KMS-11 (cell line): Measurements from ENCODE around the gene TFCP2L1.

Experiments
- H2AFZ ChIP-seq: fragments of 200-600 bp; sonication (generic); 2 replicates; pipeline ENCODE4 v1.6.1; 2016; ENCODE audit warnings: antibody characterized with exemption, mixed run types, low read depth
- H3K27ac ChIP-seq: fragments of 200-600 bp; sonication (generic); 2 replicates; pipeline ENCODE4 v1.6.1; 2016; ENCODE audit warnings: mild to moderate bottlenecking, mixed run types
- H3K27me3 ChIP-seq: fragments of 200-600 bp; sonication (generic); 2 replicates; pipeline ENCODE4 v1.6.1; 2017; ENCODE audit warnings: mild to moderate bottlenecking, low read depth, mixed run types, moderate library complexity; ENCODE audit not compliant: insufficient read depth
- H3K36me3 ChIP-seq: fragments of 200-600 bp; sonication (generic); 2 replicates; pipeline ENCODE4 v1.6.1; 2017; ENCODE audit warnings: mild to moderate bottlenecking, mixed run types; ENCODE audit not compliant: insufficient read depth
- H3K4me1 ChIP-seq: fragments of 200-600 bp; sonication (generic); 2 replicates; pipeline ENCODE4 v1.6.1; 2016; ENCODE audit warnings: mild to moderate bottlenecking, low read depth, mixed run types; ENCODE audit not compliant: poor library complexity, severe bottlenecking
- H3K4me2 ChIP-seq: fragments of 200-600 bp; sonication (generic); 2 replicates; pipeline ENCODE4 v1.7.0; 2016; ENCODE audit warnings: mild to moderate bottlenecking, mixed run types
- H3K4me3 ChIP-seq: fragments of 200-600 bp; sonication (generic); IDR thresholded peaks from 2 replicates; pipeline ENCODE4 v1.6.1; 2017; ENCODE audit warnings: low read depth, low read length, mixed read lengths; ENCODE audit not compliant: insufficient read depth
- H3K79me2 ChIP-seq: fragments of 200-600 bp; sonication (generic); 2 replicates; pipeline ENCODE4 v1.6.1; 2016; ENCODE audit warnings: low read depth, mixed run types; ENCODE audit not compliant: insufficient read depth
- H3K9ac ChIP-seq: fragments of 200-600 bp; sonication (generic); 2 replicates; pipeline ENCODE4 v1.6.1; 2016; ENCODE audit warnings: mild to moderate bottlenecking, mixed run types
- H4K20me1 ChIP-seq: fragments of 200-600 bp; sonication (generic); 2 replicates; pipeline ENCODE4 v1.6.1; 2016; ENCODE audit warnings: mild to moderate bottlenecking, mixed run types; ENCODE audit not compliant: insufficient read depth
- TF ChIP-seq, protein P1 (sequence below): fragments of 200-600 bp; sonication (generic); conservative IDR thresholded peaks from 2 replicates; pipeline ENCODE4 v1.6.1; 2017; ENCODE audit warnings: low read depth, mild to moderate bottlenecking, antibody characterized with exemption, low read length, moderate library complexity, mixed read lengths

Gene TFCP2L1

DNA sequence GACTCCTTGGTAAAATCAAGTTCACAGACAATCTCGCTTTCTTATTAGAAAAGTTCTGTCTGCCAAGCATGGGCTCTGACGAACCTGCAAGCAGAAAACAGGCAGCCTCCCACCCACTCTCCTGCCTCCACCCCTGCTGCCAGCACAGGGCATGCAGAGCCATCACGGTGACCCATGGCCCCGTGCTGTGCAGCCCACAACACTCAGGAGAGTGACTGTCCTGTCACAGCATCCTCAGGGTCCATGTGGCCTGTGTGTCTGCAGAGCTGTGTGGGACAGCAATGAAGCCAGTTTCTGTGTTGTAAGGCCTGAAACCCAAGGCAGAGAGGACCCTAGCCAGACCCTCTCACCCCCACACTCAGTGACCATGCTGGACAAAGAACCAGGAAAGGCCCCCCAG lies 46.2 kb downstream of the TFCP2L1 start:
- Histone ChIP-seq H3K27me3 (no peaks in the 10 kb centered on the region), H4K20me1 (no peaks in the 10 kb centered on the region)

DNA sequence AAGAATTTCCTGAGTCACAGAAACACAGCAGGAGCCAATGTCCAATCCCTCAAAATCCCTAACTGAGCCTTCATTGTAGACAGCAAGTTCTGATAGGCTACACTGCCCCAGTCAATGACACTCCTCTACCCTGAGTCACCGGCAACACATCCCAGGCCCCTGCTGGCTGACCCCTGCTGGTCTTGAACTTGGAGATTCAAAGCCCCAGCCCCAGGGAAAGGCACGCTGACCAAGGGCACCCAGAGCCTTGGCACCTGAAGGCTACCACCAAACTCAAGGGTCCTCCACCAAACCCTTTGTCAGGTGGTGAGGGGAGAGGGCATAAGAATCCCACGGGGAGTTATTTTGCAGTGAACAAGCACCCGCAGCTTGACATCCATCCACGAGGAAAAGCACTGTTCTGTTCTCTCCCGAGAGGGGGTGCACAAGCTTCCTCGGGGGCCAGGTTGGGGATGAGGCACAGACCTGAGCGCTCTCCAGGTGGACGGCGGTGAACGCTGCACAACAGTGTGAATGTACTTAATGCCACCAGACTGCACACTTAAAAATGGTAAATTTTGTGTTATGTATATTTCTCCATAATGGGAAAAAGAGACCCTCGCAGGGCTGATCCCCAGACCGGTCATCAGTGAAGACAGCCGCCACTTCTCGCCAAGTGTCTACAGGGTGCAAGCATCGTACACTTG lies 46.9 kb downstream of the TFCP2L1 start:
- H3K79me2 ChIP-seq: no peaks in the 10 kb centered on the region
- H4K20me1 ChIP-seq: no peaks in the 10 kb centered on the region
- no peak overlapping the region for H3K27ac ChIP-seq
- H2AFZ ChIP-seq: no peak overlapping the region
- no peak overlapping the region for H3K9ac ChIP-seq
- H3K4me1 ChIP-seq: no peaks in the 10 kb centered on the region
- H3K36me3 ChIP-seq: no peaks in the 10 kb centered on the region
- H3K4me3 ChIP-seq: no peak overlapping the region
- H3K27me3 ChIP-seq: no peaks in the 10 kb centered on the region
- TF ChIP-seq, protein P1, sequence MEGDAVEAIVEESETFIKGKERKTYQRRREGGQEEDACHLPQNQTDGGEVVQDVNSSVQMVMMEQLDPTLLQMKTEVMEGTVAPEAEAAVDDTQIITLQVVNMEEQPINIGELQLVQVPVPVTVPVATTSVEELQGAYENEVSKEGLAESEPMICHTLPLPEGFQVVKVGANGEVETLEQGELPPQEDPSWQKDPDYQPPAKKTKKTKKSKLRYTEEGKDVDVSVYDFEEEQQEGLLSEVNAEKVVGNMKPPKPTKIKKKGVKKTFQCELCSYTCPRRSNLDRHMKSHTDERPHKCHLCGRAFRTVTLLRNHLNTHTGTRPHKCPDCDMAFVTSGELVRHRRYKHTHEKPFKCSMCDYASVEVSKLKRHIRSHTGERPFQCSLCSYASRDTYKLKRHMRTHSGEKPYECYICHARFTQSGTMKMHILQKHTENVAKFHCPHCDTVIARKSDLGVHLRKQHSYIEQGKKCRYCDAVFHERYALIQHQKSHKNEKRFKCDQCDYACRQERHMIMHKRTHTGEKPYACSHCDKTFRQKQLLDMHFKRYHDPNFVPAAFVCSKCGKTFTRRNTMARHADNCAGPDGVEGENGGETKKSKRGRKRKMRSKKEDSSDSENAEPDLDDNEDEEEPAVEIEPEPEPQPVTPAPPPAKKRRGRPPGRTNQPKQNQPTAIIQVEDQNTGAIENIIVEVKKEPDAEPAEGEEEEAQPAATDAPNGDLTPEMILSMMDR: no peak
- H3K4me2 ChIP-seq: no peak overlapping the region

More for the DNA sequence above, 46.2 kb downstream of the TFCP2L1 start:
- H3K4me1 ChIP-seq: no peaks in the 10 kb centered on the region
- no peak overlapping the region for H3K4me2 ChIP-seq
- no peaks in the 10 kb centered on the region for H3K79me2 ChIP-seq
- no peak overlapping the region for H2AFZ ChIP-seq
- H3K36me3 ChIP-seq: no peaks in the 10 kb centered on the region
- TF ChIP-seq, protein P1: no peak
- no peak overlapping the region for H3K9ac ChIP-seq
- H3K4me3 ChIP-seq: no peak overlapping the region
- no peak overlapping the region for H3K27ac ChIP-seq

DNA sequence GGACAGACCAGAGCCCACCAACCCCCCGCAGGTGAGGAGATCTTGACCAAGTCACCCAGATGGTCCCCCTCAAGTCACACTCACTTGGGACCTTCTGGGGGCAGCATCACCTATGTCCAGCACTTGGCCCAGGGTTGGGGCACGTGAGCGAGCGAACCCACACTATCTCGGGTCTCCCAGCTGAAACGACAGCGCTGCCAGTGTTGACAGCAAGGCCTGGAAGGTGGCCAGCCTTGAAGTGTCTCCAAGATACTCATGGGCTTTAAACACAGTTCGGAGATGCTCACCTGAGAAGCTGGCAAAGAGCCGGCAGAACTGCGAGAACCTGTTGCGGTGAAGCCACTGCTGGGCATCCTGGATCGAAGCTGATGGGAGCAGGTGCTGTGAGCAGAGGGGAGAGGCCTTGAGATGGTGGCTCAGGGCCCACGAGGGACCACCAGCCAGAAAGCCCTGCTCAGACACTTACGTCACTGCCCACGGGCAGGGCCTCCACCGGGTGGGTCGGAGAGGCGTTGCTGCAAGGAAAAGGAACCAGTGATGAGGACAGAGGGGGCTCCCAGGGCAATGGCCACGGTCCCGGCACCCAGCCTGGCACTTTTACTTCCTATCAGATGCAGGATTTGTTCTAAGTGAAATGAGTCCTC lies 47.5 kb downstream of the TFCP2L1 start:
- Histone ChIP-seq H3K4me1 (no peaks in the 10 kb centered on the region), H3K9ac (no peak overlapping the region), H4K20me1 (no peaks in the 10 kb centered on the region), H2AFZ (no peak overlapping the region), H3K4me3 (no peak overlapping the region), H3K36me3 (no peaks in the 10 kb centered on the region), H3K4me2 (no peak overlapping the region), H3K27ac (no peak overlapping the region), H3K79me2 (no peaks in the 10 kb centered on the region), H3K27me3 (no peaks in the 10 kb centered on the region)
- TF ChIP-seq, protein P1: no peak

DNA sequence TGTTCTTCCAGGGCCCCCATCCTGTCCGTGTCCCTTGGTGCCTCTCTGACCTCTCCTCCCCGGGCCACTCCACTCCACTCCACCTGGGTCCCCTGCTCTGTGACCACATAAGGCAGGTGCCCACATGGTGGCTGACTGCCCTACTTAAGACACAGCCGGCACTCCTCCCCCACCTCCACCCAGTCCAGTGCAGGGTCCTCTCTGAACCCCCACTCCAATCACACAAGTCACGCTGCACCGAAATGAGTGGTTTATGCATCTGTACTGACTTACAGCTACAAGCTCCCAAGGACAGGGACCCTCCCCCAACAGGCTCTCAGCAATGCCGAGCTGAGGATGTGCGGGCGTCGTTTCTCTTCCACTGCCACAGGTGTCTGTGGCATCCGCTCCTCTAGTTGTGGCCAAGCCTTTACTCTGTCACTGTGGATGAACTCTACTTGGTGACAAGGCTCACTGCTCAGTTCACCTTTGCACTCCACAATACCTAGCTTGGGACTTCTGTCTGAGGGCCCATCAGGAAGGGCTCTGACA lies 48.3 kb downstream of the TFCP2L1 start:
- TF ChIP-seq, protein P1: no peak
- no peaks in the 10 kb centered on the region for H3K79me2 ChIP-seq
- no peaks in the 10 kb centered on the region for H3K36me3 ChIP-seq
- no peak overlapping the region for H3K27ac ChIP-seq
- H3K4me3 ChIP-seq: no peak overlapping the region
- H3K4me2 ChIP-seq: no peak overlapping the region
- no peaks in the 10 kb centered on the region for H3K27me3 ChIP-seq
- H3K4me1 ChIP-seq: no peaks in the 10 kb centered on the region
- no peak overlapping the region for H2AFZ ChIP-seq
- H4K20me1 ChIP-seq: no peaks in the 10 kb centered on the region
- H3K9ac ChIP-seq: no peak overlapping the region
